CD8-positive, alpha-beta memory T cell (primary cell): ENCODE measurements around the gene MOCS3. TPM values are rescaled to one million over a fixed set of nuclear protein-coding genes. Genes with fewer than 3 reads are reported as not detected.

Source experiments
- CTCF ChIA-PET: fragments of 350-600 bp; sonication (Branson Sonifier 250); formaldehyde crosslinking; loops from one replicate; lab custom pipeline; 2021; ENCODE audit warnings: antibody characterized with exemption; lab: Charles Lee
- POLR2A ChIA-PET: fragments of 350-600 bp; sonication (Branson Sonifier 250); formaldehyde crosslinking; loops from one replicate; lab custom pipeline; 2021; ENCODE audit warnings: antibody characterized with exemption; lab: Charles Lee
- DNase-seq, 5 donors: peaks; one replicate each; pipeline versions ENCODE4 v3.0.0 to v3.0.0-alpha.2; 2020 to 2022; ENCODE audit warnings: mixed read lengths in 1 of 5
- H3K27ac ChIP-seq: one replicate; pipeline ENCODE4 v1.7.0; 2013; ENCODE audit warnings: low read depth, mild to moderate bottlenecking, low read length, moderate library complexity
- H3K27me3 ChIP-seq: 2 replicates; pipeline ENCODE4 v1.7.0; 2013; ENCODE audit warnings: low read length, mild to moderate bottlenecking; ENCODE audit not compliant: insufficient read depth, poor library complexity, severe bottlenecking
- H3K36me3 ChIP-seq: 2 replicates; pipeline ENCODE4 v1.7.0; 2013; ENCODE audit warnings: mild to moderate bottlenecking, low read length, moderate library complexity; ENCODE audit not compliant: insufficient read depth
- H3K4me1 ChIP-seq: 2 replicates; pipeline ENCODE4 v1.7.0; 2013; ENCODE audit warnings: mild to moderate bottlenecking, low read length, moderate library complexity; ENCODE audit not compliant: insufficient read depth
- H3K4me3 ChIP-seq: 2 replicates; pipeline ENCODE4 v1.7.0; 2013; ENCODE audit warnings: mild to moderate bottlenecking, low read length
- H3K9me3 ChIP-seq: 2 replicates; pipeline ENCODE4 v1.7.0; 2013; ENCODE audit warnings: mild to moderate bottlenecking, low read length
- H3K27ac Mint-ChIP-seq, 8 donors: one replicate each; pipeline ENCODE4 v1.8.0; 2020 to 2021; ENCODE audit warnings: mixed read lengths in 8 of 8, mild to moderate bottlenecking in 6 of 8, inconsistent platforms in 3 of 8, moderate library complexity in 3 of 8
- H3K27me3 Mint-ChIP-seq, 2 donors: one replicate each; pipeline ENCODE4 v1.8.0; 2020 to 2021; ENCODE audit warnings: mixed read lengths in 2 of 2, mild to moderate bottlenecking in 1 of 2, moderate library complexity in 1 of 2
- H3K36me3 Mint-ChIP-seq, 3 donors: one replicate each; pipeline ENCODE4 v1.8.0; 2020 to 2021; ENCODE audit warnings: mixed read lengths in 3 of 3, inconsistent platforms in 1 of 3, mild to moderate bottlenecking in 1 of 3
- H3K4me1 Mint-ChIP-seq, 3 donors: one replicate each; pipeline ENCODE4 v1.8.0; 2020 to 2021; ENCODE audit warnings: mixed read lengths in 3 of 3, inconsistent platforms in 1 of 3, mild to moderate bottlenecking in 1 of 3
- H3K4me3 Mint-ChIP-seq, 7 donors: one replicate each; pipeline ENCODE4 v1.8.0; 2020 to 2021; ENCODE audit warnings: mixed read lengths in 7 of 7, mild to moderate bottlenecking in 6 of 7, moderate library complexity in 4 of 7, inconsistent platforms in 2 of 7
- H3K9me3 Mint-ChIP-seq, 5 donors: one replicate each; pipeline ENCODE4 v1.8.0; 2020 to 2022; ENCODE audit warnings: mixed read lengths in 5 of 5, mild to moderate bottlenecking in 3 of 5, moderate library complexity in 2 of 5, inconsistent platforms in 1 of 5
- polyA plus RNA-seq: library from polyadenylated mRNA; unstranded; fragments of 300-500 nt; fragmentation: Illumina TruSeq; gene quantifications from one replicate; pipeline ENCODE4 v1.2.3, GENCODE V29; 2021
- total RNA-seq, 2 experiments: library from RNA; stranded (reverse); gene quantifications; one replicate each; pipeline ENCODE4 v1.2.3, GENCODE V29; 2021

The MOCS3 gene
- total and polyA plus RNA-seq, 3 experiments from 2014 or later = 3.4 to 8.1 (median 7.9) TPM

- peaks cover 10 to 28% of the 10 kb centered on the region in 2 donors for H3K27me3 Mint-ChIP-seq
- H3K4me3 Mint-ChIP-seq = no peak overlapping the region
- H3K4me1 Mint-ChIP-seq = no peaks in the 10 kb centered on the region
- no peaks in the 10 kb centered on the region for H3K9me3 Mint-ChIP-seq
- no peaks in the 10 kb centered on the region for H3K36me3 ChIP-seq
- H3K36me3 Mint-ChIP-seq = no peaks in the 10 kb centered on the region
- no peaks in the 10 kb centered on the region for H3K9me3 ChIP-seq
- POLR2A ChIA-PET = no interaction called here
- H3K27me3 ChIP-seq = peaks cover 7% of the 10 kb centered on the region
- CTCF ChIA-PET = no interaction called here
- no peak for DNase-seq
- no peaks in the 10 kb centered on the region for H3K4me1 ChIP-seq
- no peak overlapping the region for H3K27ac ChIP-seq
- H3K4me3 ChIP-seq = no peak overlapping the region
- no peak overlapping the region for H3K27ac Mint-ChIP-seq
Measured at GRCh38 chr20:51008718-51009117, 50.1 kb downstream of the MOCS3 start.

GRCh38 chr20:51009303-51010042 lies 50.9 kb downstream of the MOCS3 start:
- peaks cover 8% of the 10 kb centered on the region for H3K27me3 ChIP-seq
- peaks cover 10 to 34% of the 10 kb centered on the region in 2 donors for H3K27me3 Mint-ChIP-seq
- ChIA-PET POLR2A (no interaction called here), CTCF (no interaction called here)
- H3K27ac Mint-ChIP-seq = no peak overlapping the region
- H3K9me3 Mint-ChIP-seq = no peaks in the 10 kb centered on the region
- H3K36me3 ChIP-seq = no peaks in the 10 kb centered on the region
- no peak overlapping the region for H3K4me3 ChIP-seq
- no peaks in the 10 kb centered on the region for H3K36me3 Mint-ChIP-seq
- no peak for DNase-seq
- H3K4me1 Mint-ChIP-seq = no peaks in the 10 kb centered on the region
- H3K4me1 ChIP-seq = no peaks in the 10 kb centered on the region
- H3K27ac ChIP-seq = no peak overlapping the region
- H3K9me3 ChIP-seq = no peaks in the 10 kb centered on the region
- no peak overlapping the region for H3K4me3 Mint-ChIP-seq

- H3K9me3 ChIP-seq = no peaks in the 10 kb centered on the region
- DNase-seq = no peak
- H3K4me3 ChIP-seq = no peak overlapping the region
- no peaks in the 10 kb centered on the region for H3K36me3 Mint-ChIP-seq
- H3K27me3 Mint-ChIP-seq = peaks cover 11 to 37% of the 10 kb centered on the region in 2 donors
- ChIA-PET CTCF (no interaction called here), POLR2A (no interaction called here)
- H3K36me3 ChIP-seq = no peaks in the 10 kb centered on the region
- no peak overlapping the region for H3K27ac Mint-ChIP-seq
- no peaks in the 10 kb centered on the region for H3K4me1 ChIP-seq
- H3K9me3 Mint-ChIP-seq = no peaks in the 10 kb centered on the region
- H3K27ac ChIP-seq = no peak overlapping the region
- no peak overlapping the region for H3K4me3 Mint-ChIP-seq
- peaks cover 11% of the 10 kb centered on the region for H3K27me3 ChIP-seq
- no peaks in the 10 kb centered on the region for H3K4me1 Mint-ChIP-seq
Measured at GRCh38 chr20:51010043-51010365, 51.4 kb downstream of the MOCS3 start.

GRCh38 chr20:51010932-51011331 lies 52.3 kb downstream of the MOCS3 start:
- ChIA-PET POLR2A (no interaction called here), CTCF (no interaction called here)
- Mint-ChIP-seq H3K4me3 (no peak overlapping the region), H3K4me1 (no peaks in the 10 kb centered on the region), H3K9me3 (no peaks in the 10 kb centered on the region), H3K27ac (no peak overlapping the region), H3K27me3 (peaks cover 12 to 38% of the 10 kb centered on the region in 2 donors), H3K36me3 (no peaks in the 10 kb centered on the region)
- H3K27ac ChIP-seq = no peak overlapping the region
- H3K27me3 ChIP-seq = peaks cover 11% of the 10 kb centered on the region
- no peaks in the 10 kb centered on the region for H3K9me3 ChIP-seq
- no peak overlapping the region for H3K4me3 ChIP-seq
- no peaks in the 10 kb centered on the region for H3K4me1 ChIP-seq
- no peak for DNase-seq
- no peaks in the 10 kb centered on the region for H3K36me3 ChIP-seq

- H3K36me3 ChIP-seq = no peaks in the 10 kb centered on the region
- Mint-ChIP-seq H3K4me3 (no peak overlapping the region), H3K9me3 (no peaks in the 10 kb centered on the region), H3K36me3 (no peaks in the 10 kb centered on the region), H3K27me3 (peaks cover 12 to 33% of the 10 kb centered on the region in 2 donors), H3K27ac (no peak overlapping the region), H3K4me1 (no peaks in the 10 kb centered on the region)
- ChIA-PET POLR2A (no interaction called here), CTCF (no interaction called here)
- H3K9me3 ChIP-seq = no peaks in the 10 kb centered on the region
- no peak overlapping the region for H3K27ac ChIP-seq
- no peaks in the 10 kb centered on the region for H3K4me1 ChIP-seq
- DNase-seq = no peak
- H3K27me3 ChIP-seq = peaks cover 11% of the 10 kb centered on the region
- no peak overlapping the region for H3K4me3 ChIP-seq
Measured at GRCh38 chr20:51011479-51011878, 52.9 kb downstream of the MOCS3 start.

GRCh38 chr20:51012357-51012756 lies 53.7 kb downstream of the MOCS3 start:
- ChIA-PET POLR2A (no interaction called here), CTCF (no interaction called here)
- DNase-seq = no peak
- no peaks in the 10 kb centered on the region for H3K36me3 Mint-ChIP-seq
- H3K4me1 Mint-ChIP-seq = no peaks in the 10 kb centered on the region
- Histone ChIP-seq H3K27me3 (peaks cover 11% of the 10 kb centered on the region), H3K27ac (no peak overlapping the region), H3K9me3 (no peaks in the 10 kb centered on the region), H3K4me1 (no peaks in the 10 kb centered on the region), H3K4me3 (no peak overlapping the region), H3K36me3 (no peaks in the 10 kb centered on the region)
- H3K27ac Mint-ChIP-seq = no peak overlapping the region
- H3K27me3 Mint-ChIP-seq = peaks cover 9 to 33% of the 10 kb centered on the region in 2 donors
- no peak overlapping the region for H3K4me3 Mint-ChIP-seq
- no peaks in the 10 kb centered on the region for H3K9me3 Mint-ChIP-seq

Other genes starting within 250 kb of the MOCS3 start
- 1 to 10 TPM; 5.5 to 5.6 TPM for gene PARD6B, start 227.2 kb upstream of the MOCS3 start, total RNA-seq
- gene PARD6B, start 227.2 kb upstream of the MOCS3 start, polyA plus RNA-seq = 0.72 TPM
- 10 to 100 TPM; 23.3 to 25.0 TPM for gene BCAS4, start 163.8 kb upstream of the MOCS3 start, total RNA-seq
- 29.3 TPM for gene BCAS4, start 163.8 kb upstream of the MOCS3 start, polyA plus RNA-seq
- gene ADNP, start 27.4 kb upstream of the MOCS3 start, total RNA-seq = 10 to 100 TPM; 78.1 to 78.6 TPM
- gene ADNP, start 27.4 kb upstream of the MOCS3 start, polyA plus RNA-seq = 11.9 TPM
- 10 to 100 TPM; 75.1 to 77.9 TPM for gene DPM1, start 286 bp upstream of the MOCS3 start, total RNA-seq
- gene DPM1, start 286 bp upstream of the MOCS3 start, polyA plus RNA-seq = 65.6 TPM
- gene KCNG1, start 64.3 kb downstream of the MOCS3 start, total RNA-seq = 1 to 10 TPM; 3.4 to 4.5 TPM
- gene KCNG1, start 64.3 kb downstream of the MOCS3 start, polyA plus RNA-seq = not detected